ENCODE results near the gene YTHDC1. TPM values are rescaled to one million over a fixed set of nuclear protein-coding genes. Genes with fewer than 3 reads are reported as not detected.
"Not testable (repeated sequence)": the region's sequence is repeated elsewhere in the genome, so short reads cannot be mapped to it uniquely, and the experiment has no call there.

The YTHDC1 gene
- 100 to 1,000 TPM in 1 of 4 donors, 10 to 100 TPM in 3; 16.4 to 104 (median 71.3) TPM for total RNA-seq

GRCh38 chr4:68349649-68350360, at the start of gene YTHDC1:
YTHDC1 (minus strand) TSS chr4:68350090; CDS start chr4:68349753, 337 bp downstream.
- Histone ChIP-seq H3K27ac (peak within 1 kb of the TSS; percentile 92 to 96), H3K9me3 (no peaks in the 10 kb centered on the region), H3K4me3 (peak within 1 kb of the TSS; percentile 60 to 62), H3K36me3 (no peaks in the 10 kb centered on the region), H3K4me1 (no peaks in the 10 kb centered on the region), H3K27me3 (no peaks in the 10 kb centered on the region)
- intact Hi-C loops (cut with DNase I; ENCODE audit: low total_unique reads): no loop called here
- TF ChIP-seq CTCF (IDR thresholded peaks at IDR 0.05) (peak in 1 of 4 experiments; percentile 16), POLR2A (IDR thresholded peaks at IDR 0.05) (peak; percentile 96 to 97)
- peak; percentile 94 to 97 for DNase-seq

- Histone ChIP-seq H3K4me1 (no peaks in the 10 kb centered on the region), H3K4me3 (no peak overlapping the region), H3K9me3 (no peaks in the 10 kb centered on the region), H3K27me3 (no peaks in the 10 kb centered on the region), H3K36me3 (no peaks in the 10 kb centered on the region), H3K27ac (no peak overlapping the region)
- DNase-seq: no peak
- TF ChIP-seq POLR2A (IDR thresholded peaks at IDR 0.05) (no peak), CTCF (IDR thresholded peaks at IDR 0.05) (no peak)
- intact Hi-C loops (cut with DNase I; ENCODE audit: low total_unique reads): no loop called here
These were observed 49.4 kb upstream of the YTHDC1 start for GRCh38 chr4:68399306-68399705.

- no peaks in the 10 kb centered on the region for H3K36me3 ChIP-seq
- DNase-seq: no peak
- intact Hi-C loops (cut with DNase I; ENCODE audit: low total_unique reads): no loop called here
- TF ChIP-seq CTCF (IDR thresholded peaks at IDR 0.05) (no peak), POLR2A (IDR thresholded peaks at IDR 0.05) (no peak)
- no peaks in the 10 kb centered on the region for H3K27me3 ChIP-seq
- H3K4me1 ChIP-seq: no peaks in the 10 kb centered on the region
- no peaks in the 10 kb centered on the region for H3K9me3 ChIP-seq
- no peak overlapping the region for H3K4me3 ChIP-seq
- H3K27ac ChIP-seq: no peak overlapping the region
These were observed 46.9 kb upstream of the YTHDC1 start for GRCh38 chr4:68396756-68397155.

GRCh38 chr4:68391436-68391835, 41.5 kb upstream of the YTHDC1 start:
- Histone ChIP-seq H3K4me1 (no peaks in the 10 kb centered on the region), H3K36me3 (no peaks in the 10 kb centered on the region), H3K4me3 (no peak overlapping the region), H3K9me3 (no peaks in the 10 kb centered on the region), H3K27ac (no peak overlapping the region), H3K27me3 (no peaks in the 10 kb centered on the region)
- no peak for TF ChIP-seq CTCF (IDR thresholded peaks at IDR 0.05)
- TF ChIP-seq POLR2A (IDR thresholded peaks at IDR 0.05): no peak
- intact Hi-C loops (cut with DNase I; ENCODE audit: low total_unique reads): no loop called here
- DNase-seq: no peak

GRCh38 chr4:68390205-68390935, 40.5 kb upstream of the YTHDC1 start:
- no peaks in the 10 kb centered on the region for H3K9me3 ChIP-seq
- DNase-seq: no peak
- intact Hi-C loops (cut with DNase I; ENCODE audit: low total_unique reads): no loop called here
- no peak overlapping the region for H3K27ac ChIP-seq
- H3K4me3 ChIP-seq: no peak overlapping the region
- H3K36me3 ChIP-seq: no peaks in the 10 kb centered on the region
- no peaks in the 10 kb centered on the region for H3K27me3 ChIP-seq
- no peak for TF ChIP-seq POLR2A (IDR thresholded peaks at IDR 0.05)
- no peaks in the 10 kb centered on the region for H3K4me1 ChIP-seq

GRCh38 chr4:68389386-68389913, 39.6 kb upstream of the YTHDC1 start:
- H3K27me3 ChIP-seq; H3K9me3 ChIP-seq; H3K27ac ChIP-seq; H3K4me3 ChIP-seq; DNase-seq; H3K36me3 ChIP-seq; H3K4me1 ChIP-seq; intact Hi-C loops (cut with DNase I; ENCODE audit: low total_unique reads): not testable (repeated sequence)
